Measurements from ENCODE around the gene CTIF.
"Not testable (repeated sequence)": the region's sequence is repeated elsewhere in the genome, so short reads cannot be mapped to it uniquely, and the experiment has no call there.

CTIF gene

DNA sequence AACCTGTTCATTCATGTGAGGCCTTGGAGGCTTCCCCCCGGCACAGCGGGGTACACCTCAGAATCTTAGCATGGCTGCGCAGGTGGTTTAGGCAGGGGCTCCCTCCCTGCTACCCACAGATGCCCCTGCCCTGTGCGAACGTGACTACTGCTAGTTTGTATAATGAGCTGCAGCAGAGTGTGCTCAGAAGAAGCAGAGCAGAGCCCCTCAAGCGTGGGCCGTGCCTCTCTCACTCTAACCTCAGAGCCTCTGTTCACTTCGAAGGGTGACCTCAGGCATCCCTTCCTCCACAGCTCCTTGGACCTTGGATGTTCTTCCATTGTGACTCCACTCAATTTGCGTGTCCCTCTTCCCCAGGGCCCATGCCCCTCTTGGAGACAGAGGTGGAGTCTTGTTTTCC lies 161.6 kb downstream of the CTIF start:
- DNase-seq (ENCODE audit: low read depth in 1 of 2, low spot score in 1 of 2): no peak

DNA sequence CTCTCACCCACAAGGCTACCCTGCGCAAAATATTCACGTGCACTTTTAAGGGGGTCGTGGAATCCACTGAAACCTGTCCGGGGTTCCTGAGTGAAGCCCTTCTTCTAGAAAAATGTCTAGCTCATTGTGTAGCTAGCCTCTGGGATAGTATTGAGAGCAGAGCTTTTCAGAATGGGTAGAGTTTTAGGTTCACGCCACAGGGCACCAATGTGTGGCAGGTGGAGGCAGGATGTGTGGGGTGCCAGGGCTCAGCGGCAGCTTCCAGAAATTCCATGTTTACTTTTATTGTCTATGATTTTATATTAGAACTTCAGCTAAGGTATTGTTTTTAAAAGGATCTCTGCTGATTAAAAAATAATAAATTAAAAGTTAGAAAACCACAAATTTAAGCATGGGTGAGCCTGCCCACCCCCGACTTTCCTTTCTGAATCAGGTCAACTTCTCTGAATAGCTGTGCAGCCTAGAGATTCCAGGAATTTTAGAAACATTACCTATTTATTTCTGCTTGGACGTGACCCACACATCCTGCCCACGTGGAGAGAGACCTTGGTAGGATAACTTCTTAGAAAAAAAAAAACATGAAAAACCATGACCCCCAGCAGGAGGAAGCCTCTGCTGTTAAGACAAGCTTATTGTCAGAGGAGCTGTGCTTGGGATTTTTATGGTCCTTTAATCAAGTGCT lies 163.7 kb downstream of the CTIF start:
- DNase-seq (ENCODE audit: low read depth in 1 of 2, low spot score in 1 of 2): no peak

- DNase-seq (ENCODE audit: low read depth in 1 of 2, low spot score in 1 of 2): no peak
Measured at GRCh38 chr18:48703028-48703386, 164.2 kb downstream of the CTIF start.

- no peak for DNase-seq (ENCODE audit: low read depth in 1 of 2, low spot score in 1 of 2)
Measured at GRCh38 chr18:48703418-48703817, 164.6 kb downstream of the CTIF start.

GRCh38 chr18:48705043-48705442 lies 166.2 kb downstream of the CTIF start:
- DNase-seq (ENCODE audit: low read depth in 1 of 2, low spot score in 1 of 2): no peak

DNA sequence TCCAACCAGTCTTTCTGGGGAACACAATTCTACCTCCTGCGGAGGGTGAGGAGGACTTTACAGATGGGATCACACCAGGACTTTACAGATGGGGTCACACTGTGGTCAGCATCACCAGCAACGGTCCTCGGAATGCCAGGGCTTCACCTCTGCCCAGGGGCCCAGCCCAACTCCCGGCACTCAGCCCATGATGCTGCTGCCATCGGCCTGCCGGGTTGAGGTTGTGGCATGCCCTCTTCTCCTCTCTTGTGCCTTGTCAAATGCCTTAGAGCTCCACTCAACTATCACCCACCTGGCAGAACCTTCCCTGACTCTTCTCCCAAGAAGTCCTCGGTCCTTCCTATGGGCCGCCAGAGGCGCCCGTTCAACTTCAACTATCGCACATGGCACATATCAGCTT lies 166.7 kb downstream of the CTIF start:
- DNase-seq (ENCODE audit: low read depth in 1 of 2, low spot score in 1 of 2): no peak

- no peak for DNase-seq (ENCODE audit: low read depth in 1 of 2, low spot score in 1 of 2)
Measured at GRCh38 chr18:48706731-48707130, 167.9 kb downstream of the CTIF start.

GRCh38 chr18:48707636-48708296 lies 168.9 kb downstream of the CTIF start:
- DNase-seq (ENCODE audit: low read depth in 1 of 2, low spot score in 1 of 2): no peak

DNA sequence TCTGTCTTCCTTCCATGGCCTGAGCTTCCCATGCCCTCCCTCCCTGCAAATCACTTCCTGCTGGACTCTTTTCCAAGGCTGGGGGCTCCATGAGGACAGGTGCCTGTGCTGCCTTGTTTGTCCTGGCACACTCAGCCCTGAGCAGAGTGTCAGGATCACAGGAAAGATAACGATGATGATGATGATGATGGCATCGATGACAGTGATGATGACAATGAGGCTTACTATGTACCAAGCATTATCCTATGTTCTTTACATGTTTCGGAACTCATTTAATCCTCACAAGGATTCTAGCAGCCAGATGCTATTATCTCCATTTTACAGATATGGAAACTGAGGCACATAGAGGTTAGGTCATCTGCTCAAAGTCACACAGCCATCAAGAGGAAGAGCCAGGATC lies 170.0 kb downstream of the CTIF start:
- no peak for DNase-seq (ENCODE audit: low read depth in 1 of 2, low spot score in 1 of 2)

GRCh38 chr18:48709371-48710062 lies 170.7 kb downstream of the CTIF start:
- no peak for DNase-seq (ENCODE audit: low read depth in 1 of 2, low spot score in 1 of 2)

DNA sequence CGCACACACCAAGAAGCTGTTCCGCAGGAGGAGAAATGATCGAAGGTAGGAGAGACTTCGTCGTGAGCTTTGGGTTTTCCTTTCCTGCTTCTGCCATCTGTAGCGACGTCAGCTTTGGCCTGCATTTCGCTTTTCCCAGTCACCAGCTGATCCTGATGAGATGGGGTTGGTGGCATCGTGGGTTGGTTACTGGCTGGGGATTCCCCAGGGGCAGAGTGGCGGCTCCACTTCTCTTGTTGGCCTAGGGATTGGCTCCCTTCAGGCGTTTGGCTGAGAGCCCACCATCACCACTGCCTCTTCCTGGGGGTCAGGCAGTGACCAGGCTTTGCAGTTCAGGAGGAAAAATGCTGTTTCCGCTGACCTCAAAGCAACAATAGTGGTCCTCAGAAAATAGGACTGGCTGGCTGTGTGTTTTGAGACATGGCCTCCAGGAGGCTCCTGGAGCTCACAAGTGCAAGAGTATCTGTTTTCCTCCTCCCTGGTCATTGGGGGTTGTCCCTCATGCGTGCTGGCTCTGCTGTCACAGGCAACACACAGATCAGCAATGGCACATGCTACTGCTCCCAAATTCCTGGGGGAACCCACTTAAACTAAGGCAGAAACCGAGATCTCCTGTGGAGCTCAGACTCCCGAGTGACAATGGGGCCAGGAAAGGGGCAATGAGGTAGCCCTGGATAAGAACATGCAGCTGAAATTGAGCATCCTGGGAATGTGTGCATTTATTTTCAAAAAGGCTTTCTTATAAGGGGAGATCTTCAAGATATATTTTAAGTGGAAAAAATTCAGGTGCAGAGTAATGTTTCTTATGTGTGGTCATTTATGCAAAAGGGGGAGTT lies 173.0 kb downstream of the CTIF start:
- DNase-seq (ENCODE audit: low read depth in 1 of 2, low spot score in 1 of 2): no peak

DNA sequence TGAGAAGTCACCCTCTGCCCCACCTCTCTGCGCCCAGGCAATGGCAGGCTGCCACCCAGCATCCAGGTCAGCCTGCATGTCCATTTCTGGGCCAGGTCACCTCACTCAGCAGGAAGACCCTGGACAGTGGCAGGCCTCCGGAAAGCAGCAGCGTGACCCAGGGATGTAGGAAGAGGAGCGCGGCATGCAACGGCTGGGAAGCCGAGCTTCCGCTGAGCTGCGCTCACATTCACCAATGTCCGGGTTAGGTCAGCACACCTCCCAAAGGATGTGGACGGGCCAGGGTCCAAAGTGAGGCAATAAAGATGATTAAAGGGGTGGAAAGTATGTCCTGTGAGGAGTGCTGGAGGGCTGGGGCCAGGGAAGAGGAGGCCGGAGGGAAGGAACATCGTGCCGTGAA lies 174.5 kb downstream of the CTIF start:
- no peak for DNase-seq (ENCODE audit: low read depth in 1 of 2, low spot score in 1 of 2)

DNA sequence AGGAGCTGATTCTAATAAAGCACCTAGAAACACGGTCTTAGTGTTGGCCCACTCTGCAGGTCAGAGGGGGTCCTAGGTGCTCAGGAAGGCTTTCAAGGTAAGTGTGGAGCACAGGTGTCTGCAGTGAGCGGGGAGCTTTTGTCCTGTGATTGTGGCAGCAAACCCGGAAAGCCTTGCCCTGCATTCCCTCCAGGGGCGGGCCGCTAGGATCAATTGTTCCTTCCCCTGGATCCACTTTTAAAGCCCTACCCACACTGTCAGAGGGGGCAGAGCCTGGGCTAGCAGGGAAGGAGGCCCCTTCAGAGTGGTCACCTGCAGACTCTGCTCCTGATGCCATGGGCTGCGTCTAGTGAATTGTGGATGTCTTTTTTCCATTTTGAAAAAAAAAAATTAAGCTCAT lies 176.0 kb downstream of the CTIF start:
- DNase-seq (ENCODE audit: low read depth in 1 of 2, low spot score in 1 of 2): no peak

- no peak for DNase-seq (ENCODE audit: low read depth in 1 of 2, low spot score in 1 of 2)
Measured at GRCh38 chr18:48715711-48716361, 177.0 kb downstream of the CTIF start.

- DNase-seq (ENCODE audit: low read depth in 1 of 2, low spot score in 1 of 2): not testable (repeated sequence)
Measured at GRCh38 chr18:48717227-48717626, 178.4 kb downstream of the CTIF start.

- DNase-seq (ENCODE audit: low read depth in 1 of 2, low spot score in 1 of 2): no peak
Measured at GRCh38 chr18:48718251-48718959, 179.6 kb downstream of the CTIF start.

GRCh38 chr18:48719388-48719787 lies 180.6 kb downstream of the CTIF start:
- DNase-seq (ENCODE audit: low read depth in 1 of 2, low spot score in 1 of 2): no peak

- DNase-seq (ENCODE audit: low read depth in 1 of 2, low spot score in 1 of 2): no peak
Measured at GRCh38 chr18:48719974-48720654, 181.3 kb downstream of the CTIF start.

- no peak for DNase-seq (ENCODE audit: low read depth in 1 of 2, low spot score in 1 of 2)
Measured at GRCh38 chr18:48720655-48721025, 181.8 kb downstream of the CTIF start.

GRCh38 chr18:48721312-48721711 lies 182.5 kb downstream of the CTIF start:
- no peak for DNase-seq (ENCODE audit: low read depth in 1 of 2, low spot score in 1 of 2)
